Ovary (tissue), 9 donors: ENCODE data around the gene FOXO1. TPM values are rescaled to one million over a fixed set of nuclear protein-coding genes. Genes with fewer than 3 reads are reported as not detected.

Source experiments
- DNase-seq, 5 donors: peaks; one replicate each; pipeline ENCODE4 v3.0.0-alpha.2; 2019 to 2020
- H3K27ac ChIP-seq, 2 donors: fragments of 200-600 bp; one replicate each; pipeline versions ENCODE4 v1.5.1 to v1.8.0; 2019 to 2022
- H3K27me3 ChIP-seq: fragments of 200-600 bp; one replicate; pipeline ENCODE4 v1.8.0; 2022
- H3K36me3 ChIP-seq: fragments of 200-600 bp; sonication (generic); one replicate; pipeline ENCODE4 v1.5.1; 2019
- H3K4me1 ChIP-seq: one replicate; pipeline ENCODE4 v1.8.1; 2013; ENCODE audit warnings: mild to moderate bottlenecking, moderate library complexity; ENCODE audit not compliant: insufficient read depth
- H3K4me3 ChIP-seq: fragments of 200-600 bp; sonication (generic); one replicate; pipeline ENCODE4 v1.5.1; 2017
- H3K9me3 ChIP-seq, 2 donors: fragments of 200-600 bp in 1 of 2; sonication (generic) in 1 of 2; one replicate each; pipeline versions ENCODE4 v1.5.1 to v1.8.1; 2013 to 2019; ENCODE audit warnings: mild to moderate bottlenecking in 1 of 2, moderate library complexity in 1 of 2
- CTCF ChIP-seq, 3 donors: fragments of 450-650 bp in 2 of 3; fragments of 200-600 bp in 1 of 3; IDR thresholded peaks; one replicate each; pipeline versions ENCODE4 v1.5.1 to v1.8.0; 2016 to 2022; ENCODE audit warnings: antibody characterized with exemption in 3 of 3, mild to moderate bottlenecking in 1 of 3
- EP300 ChIP-seq: sonication (generic); formaldehyde crosslinking; IDR thresholded peaks from one replicate; pipeline ENCODE4 v1.6.1; 2017; ENCODE audit warnings: antibody characterized with exemption
- POLR2A ChIP-seq: fragments of 450-650 bp; IDR thresholded peaks from one replicate; pipeline ENCODE4 v1.6.1; 2017; ENCODE audit warnings: antibody characterized with exemption, mild to moderate bottlenecking, moderate library complexity
- WGBS, 3 donors: extraction: QIAGEN DNeasy Blood & Tissue Kit in 1 of 3; methylation state at CpG; one replicate each; pipeline versions ENCODE4 v1.1.5 to v1.1.7; 2013 to 2017; 5-methylcytosine and 5-hydroxymethylcytosine counted together
- intact Hi-C, 4 donors: fragments of 100-400 bp; cut with DNase I; formaldehyde crosslinking; loops; one replicate each; pipeline versions ENCODE4 v1.11.0 to v1.15.1; 2022 to 2023
- polyA plus RNA-seq, 2 donors: library from polyadenylated mRNA; stranded (reverse); fragments of 200-250 nt in 1 of 2; fragments of 350-450 nt in 1 of 2; fragmentation: Illumina TruSeq in 1 of 2; extraction: RNeasy Lipid Tissue Mini Kit (QIAGEN cat#74804) in 1 of 2; gene quantifications; one replicate each; pipeline ENCODE4 v1.2.3, GENCODE V29; 2013 to 2014
- total RNA-seq, 7 donors: library from RNA; depleted of rRNA in 2 of 7; stranded (reverse); fragments of >200 nt in 2 of 7; fragmentation: NEBNext Ultra II Directional in 3 of 7; extraction: Animal tissue kit (Norgen Biotek cat#: 25700) in 3 of 7; gene quantifications; one replicate each; pipeline versions ENCODE4 v1.1.0 to v1.2.4, GENCODE V29; 2016 to 2023
- donor health status: DM: no; HTN: no; CAD: no; lungs with moderate emphysema.
- donor health status: DM: no; HTN: no; CAD: no.
- donor health status: Bipolar disorder and iron deficiency.
- donor health status: DM: yes; HTN: yes; CAD: no.
- donor health status: DM: no; HTN: no; CAD: no.
- donor health status: DM: yes; HTN: yes; CAD: no.

Gene FOXO1
- total and polyA plus RNA-seq, 9 donors, result 51.5 to 157 (median 107) TPM

GRCh38 chr13:40534456-40534855, 132.0 kb downstream of the FOXO1 start:
- TF ChIP-seq EP300 (no peak), CTCF (IDR thresholded peaks at IDR 0.05) (no peak), POLR2A (no peak)
- Histone ChIP-seq H3K4me3 (no peak overlapping the region), H3K4me1 (no peaks in the 10 kb centered on the region), H3K36me3 (no peaks in the 10 kb centered on the region), H3K27ac (no peak overlapping the region), H3K9me3 (no peaks in the 10 kb centered on the region), H3K27me3 (no peaks in the 10 kb centered on the region)
- intact Hi-C loops, result no loop called here
- DNase-seq, result no peak
- WGBS, 3 donors, result 68 to 75% (median 72%) methylated on average over 4 of the region's 4 CpGs

- Histone ChIP-seq H3K36me3 (no peaks in the 10 kb centered on the region), H3K9me3 (peaks cover 0 to 3% of the 10 kb centered on the region in 2 donors), H3K4me3 (no peak overlapping the region), H3K27ac (no peak overlapping the region), H3K4me1 (no peaks in the 10 kb centered on the region), H3K27me3 (no peaks in the 10 kb centered on the region)
- intact Hi-C loops, result no loop called here
- DNase-seq, result no peak
- TF ChIP-seq EP300 (no peak), POLR2A (no peak), CTCF (IDR thresholded peaks at IDR 0.05) (no peak)
- 51 to 77% (median 76%) methylated on average over 8 of the region's 8 CpGs for WGBS, 3 donors
Measured at GRCh38 chr13:40533072-40533471, 133.4 kb downstream of the FOXO1 start.

- Histone ChIP-seq H3K27me3 (no peaks in the 10 kb centered on the region), H3K36me3 (no peaks in the 10 kb centered on the region), H3K4me3 (no peak overlapping the region), H3K4me1 (no peaks in the 10 kb centered on the region), H3K27ac (no peak overlapping the region), H3K9me3 (peaks cover 0 to 3% of the 10 kb centered on the region in 2 donors)
- intact Hi-C loops, result no loop called here
- 40 to 87% (median 84%) methylated on average over 1 of the region's 1 CpG for WGBS, 3 donors
- TF ChIP-seq EP300, result no peak
- no peak for TF ChIP-seq POLR2A
- TF ChIP-seq CTCF (IDR thresholded peaks at IDR 0.05), result no peak
- DNase-seq, result no peak
Measured at GRCh38 chr13:40530961-40531360, 135.5 kb downstream of the FOXO1 start.

- Histone ChIP-seq H3K4me3 (no peak overlapping the region), H3K27ac (no peak overlapping the region), H3K36me3 (no peaks in the 10 kb centered on the region), H3K9me3 (peaks cover 0 to 3% of the 10 kb centered on the region in 2 donors), H3K27me3 (no peaks in the 10 kb centered on the region), H3K4me1 (no peaks in the 10 kb centered on the region)
- no peak for TF ChIP-seq POLR2A
- TF ChIP-seq EP300, result no peak
- no peak for TF ChIP-seq CTCF (IDR thresholded peaks at IDR 0.05)
- intact Hi-C loops, result no loop called here
- no peak for DNase-seq
- WGBS, 3 donors, result 92 to 97% (median 96%) methylated on average over 6 of the region's 6 CpGs
Measured at GRCh38 chr13:40528881-40529280, 137.6 kb downstream of the FOXO1 start.
